Muscle layer of colon (tissue), 2 donors: ENCODE results near the gene VSTM4.

Experiments used
- H3K27ac ChIP-seq: one replicate; pipeline ENCODE4 v1.7.0; 2013; ENCODE audit warnings: low read depth, mild to moderate bottlenecking, low read length, moderate library complexity
- H3K27me3 ChIP-seq, 2 donors: one replicate each; pipeline ENCODE4 v1.7.0; 2013; ENCODE audit warnings: low read length in 2 of 2, mild to moderate bottlenecking in 2 of 2; ENCODE audit not compliant: insufficient read depth in 2 of 2, control insufficient read depth in 1 of 2
- H3K36me3 ChIP-seq: one replicate; pipeline ENCODE4 v1.7.0; 2013; ENCODE audit warnings: mild to moderate bottlenecking, low read length; ENCODE audit not compliant: insufficient read depth
- H3K4me1 ChIP-seq: one replicate; pipeline ENCODE4 v1.7.0; 2013; ENCODE audit warnings: mild to moderate bottlenecking, low read length; ENCODE audit not compliant: insufficient read depth
- H3K4me3 ChIP-seq, 2 donors: one replicate each; pipeline ENCODE4 v1.7.0; 2013; ENCODE audit warnings: low read length in 2 of 2, low read depth in 1 of 2, mild to moderate bottlenecking in 1 of 2, moderate library complexity in 1 of 2
- H3K9ac ChIP-seq: one replicate; pipeline ENCODE4 v1.7.0; 2013; ENCODE audit warnings: low read length
- H3K9me3 ChIP-seq: one replicate; pipeline ENCODE4 v1.7.0; 2013; ENCODE audit warnings: mild to moderate bottlenecking, low read length
- donor health status: abdominal sarcoma.
- donor health status: Adenocarcinoma of cecum.

VSTM4 gene

DNA sequence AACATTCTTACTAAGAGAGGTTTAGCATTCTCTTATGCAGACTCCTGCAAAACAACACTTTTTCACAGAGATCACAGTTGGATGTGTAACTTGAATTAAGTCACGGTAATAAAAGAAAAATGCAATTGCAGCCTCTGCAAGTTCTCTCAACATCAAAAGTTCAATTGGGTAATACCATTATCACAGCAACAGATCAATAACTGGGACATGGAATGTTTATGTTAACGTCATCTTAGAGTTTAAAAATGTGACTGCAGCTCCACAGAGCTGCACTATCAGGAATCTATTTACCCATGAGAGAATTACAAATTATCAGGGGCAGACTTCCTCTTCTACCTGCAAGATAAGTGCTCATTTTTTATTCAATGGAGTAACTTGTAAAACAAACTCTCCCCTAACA, 86.7 kb downstream of the VSTM4 start:
- H3K9me3 ChIP-seq, result no peaks in the 10 kb centered on the region
- peaks cover 11% of the 10 kb centered on the region for H3K4me1 ChIP-seq
- no peak overlapping the region for H3K27ac ChIP-seq
- no peak overlapping the region for H3K9ac ChIP-seq
- H3K4me3 ChIP-seq, result no peak overlapping the region
- no peaks in the 10 kb centered on the region for H3K27me3 ChIP-seq
- no peaks in the 10 kb centered on the region for H3K36me3 ChIP-seq

GRCh38 chr10:49025347-49025983, 89.9 kb downstream of the VSTM4 start:
- no peaks in the 10 kb centered on the region for H3K9me3 ChIP-seq
- H3K9ac ChIP-seq, result no peak overlapping the region
- H3K27ac ChIP-seq, result no peak overlapping the region
- H3K4me3 ChIP-seq, result no peak overlapping the region
- H3K27me3 ChIP-seq, result no peaks in the 10 kb centered on the region
- no peaks in the 10 kb centered on the region for H3K36me3 ChIP-seq
- peaks cover 19% of the 10 kb centered on the region for H3K4me1 ChIP-seq

GRCh38 chr10:49024484-49024883, 90.8 kb downstream of the VSTM4 start:
- Histone ChIP-seq H3K36me3 (no peaks in the 10 kb centered on the region), H3K9ac (peak overlapping the region; percentile 31), H3K27ac (peak overlapping the region; percentile 62), H3K9me3 (no peaks in the 10 kb centered on the region), H3K4me1 (peaks cover 19% of the 10 kb centered on the region), H3K4me3 (no peak overlapping the region), H3K27me3 (no peaks in the 10 kb centered on the region)

DNA sequence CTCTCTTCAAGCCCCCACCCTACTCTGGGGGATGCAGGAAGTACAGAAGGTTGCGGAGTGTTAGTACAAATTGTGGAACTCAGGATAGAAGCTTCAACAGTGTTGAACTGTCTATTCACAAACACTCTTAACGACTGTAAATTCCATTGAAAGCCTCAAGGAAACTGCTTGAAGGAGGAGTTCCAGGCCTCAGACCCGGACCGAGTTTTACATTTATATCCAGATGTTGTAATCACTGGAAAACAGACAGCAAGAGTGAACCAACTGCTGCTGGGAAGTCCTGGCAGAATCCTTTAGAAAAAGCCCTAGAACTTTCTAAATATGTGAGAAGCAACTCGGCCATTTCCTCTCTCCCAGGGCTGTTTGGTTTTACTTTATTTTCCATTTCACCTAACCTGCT, 91.6 kb downstream of the VSTM4 start:
- peaks cover 19% of the 10 kb centered on the region for H3K4me1 ChIP-seq
- H3K36me3 ChIP-seq, result no peaks in the 10 kb centered on the region
- no peaks in the 10 kb centered on the region for H3K27me3 ChIP-seq
- H3K9ac ChIP-seq, result peak overlapping the region; percentile 31
- no peaks in the 10 kb centered on the region for H3K9me3 ChIP-seq
- peak overlapping the region; percentile 62 for H3K27ac ChIP-seq
- H3K4me3 ChIP-seq, result no peak overlapping the region

DNA sequence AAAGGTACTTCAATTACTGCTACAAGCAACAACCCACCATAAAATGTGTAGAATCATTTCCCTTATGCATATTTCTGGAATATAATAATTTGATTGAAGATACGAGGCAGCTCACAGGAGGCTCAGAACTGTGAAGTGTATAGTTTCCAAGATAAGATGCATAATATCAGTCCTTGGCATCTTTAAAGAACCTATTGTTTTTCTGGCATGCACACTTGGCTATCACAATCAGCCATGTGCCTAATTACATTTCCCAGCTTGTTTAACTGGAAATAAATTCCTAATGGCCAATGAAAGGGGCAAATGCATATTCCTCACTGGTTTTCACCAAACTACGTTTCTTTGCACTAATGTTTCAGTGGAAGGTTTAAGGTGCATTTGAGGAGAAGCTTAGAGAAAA, 92.3 kb downstream of the VSTM4 start:
- peaks cover 19% of the 10 kb centered on the region for H3K4me1 ChIP-seq
- H3K9me3 ChIP-seq, result no peaks in the 10 kb centered on the region
- no peak overlapping the region for H3K4me3 ChIP-seq
- no peaks in the 10 kb centered on the region for H3K36me3 ChIP-seq
- H3K27ac ChIP-seq, result no peak overlapping the region
- no peak overlapping the region for H3K9ac ChIP-seq
- no peaks in the 10 kb centered on the region for H3K27me3 ChIP-seq

DNA sequence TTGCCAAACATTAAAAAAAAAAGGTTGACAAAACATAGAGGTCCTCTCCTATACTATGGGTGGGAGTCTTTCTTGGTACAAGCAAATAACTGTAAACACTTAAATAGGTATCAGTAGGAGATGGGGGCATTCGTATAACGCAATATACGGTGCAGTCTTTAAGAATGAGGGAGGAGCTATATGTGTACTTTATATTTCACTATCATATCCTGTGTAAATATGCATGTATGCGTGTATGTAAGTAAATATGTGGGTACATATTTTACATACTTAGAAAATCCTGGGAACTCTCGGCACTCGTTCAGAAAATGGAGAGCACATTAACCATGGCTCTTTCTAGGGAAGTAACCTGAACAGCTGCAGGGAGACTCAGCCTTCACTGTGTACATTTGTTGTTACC, 93.6 kb downstream of the VSTM4 start:
- Histone ChIP-seq H3K4me1 (peaks cover 19% of the 10 kb centered on the region), H3K4me3 (no peak overlapping the region), H3K27me3 (no peaks in the 10 kb centered on the region), H3K27ac (no peak overlapping the region), H3K9ac (no peak overlapping the region), H3K9me3 (no peaks in the 10 kb centered on the region), H3K36me3 (no peaks in the 10 kb centered on the region)

- Histone ChIP-seq H3K4me1 (peaks cover 8% of the 10 kb centered on the region), H3K4me3 (no peak overlapping the region), H3K9ac (no peak overlapping the region), H3K27me3 (no peaks in the 10 kb centered on the region), H3K27ac (no peak overlapping the region), H3K9me3 (no peaks in the 10 kb centered on the region), H3K36me3 (no peaks in the 10 kb centered on the region)
Observed at GRCh38 chr10:49015700-49016099, 99.6 kb downstream of the VSTM4 start.

DNA sequence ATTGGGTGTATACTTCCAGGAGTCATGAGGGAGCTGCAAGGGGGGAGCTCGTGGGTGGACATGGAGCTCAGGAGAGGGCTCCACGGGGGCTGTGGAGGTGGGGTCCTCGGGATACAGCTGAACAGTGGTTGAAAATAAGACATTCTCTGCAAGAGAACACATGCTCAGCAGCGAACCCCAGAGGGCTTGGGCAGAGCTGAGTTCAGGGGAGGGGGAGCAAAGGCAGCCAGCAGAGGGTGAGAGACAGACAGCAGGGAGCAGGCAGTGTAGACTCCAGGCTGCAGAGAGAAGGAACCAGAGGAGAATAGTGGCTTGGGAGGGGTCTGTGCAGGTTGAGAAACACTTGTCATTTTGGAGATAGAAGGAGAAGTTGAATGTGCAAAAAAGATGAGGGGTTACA, 102.7 kb downstream of the VSTM4 start:
- Histone ChIP-seq H3K4me3 (no peak overlapping the region), H3K9me3 (no peaks in the 10 kb centered on the region), H3K9ac (no peak overlapping the region), H3K4me1 (peaks cover 21% of the 10 kb centered on the region), H3K27me3 (no peaks in the 10 kb centered on the region), H3K27ac (no peak overlapping the region), H3K36me3 (no peaks in the 10 kb centered on the region)

GRCh38 chr10:49011756-49012155, 103.6 kb downstream of the VSTM4 start:
- H3K9me3 ChIP-seq, result no peaks in the 10 kb centered on the region
- no peak overlapping the region for H3K9ac ChIP-seq
- H3K36me3 ChIP-seq, result no peaks in the 10 kb centered on the region
- H3K4me1 ChIP-seq, result peaks cover 21% of the 10 kb centered on the region
- no peaks in the 10 kb centered on the region for H3K27me3 ChIP-seq
- H3K27ac ChIP-seq, result no peak overlapping the region
- H3K4me3 ChIP-seq, result no peak overlapping the region

DNA sequence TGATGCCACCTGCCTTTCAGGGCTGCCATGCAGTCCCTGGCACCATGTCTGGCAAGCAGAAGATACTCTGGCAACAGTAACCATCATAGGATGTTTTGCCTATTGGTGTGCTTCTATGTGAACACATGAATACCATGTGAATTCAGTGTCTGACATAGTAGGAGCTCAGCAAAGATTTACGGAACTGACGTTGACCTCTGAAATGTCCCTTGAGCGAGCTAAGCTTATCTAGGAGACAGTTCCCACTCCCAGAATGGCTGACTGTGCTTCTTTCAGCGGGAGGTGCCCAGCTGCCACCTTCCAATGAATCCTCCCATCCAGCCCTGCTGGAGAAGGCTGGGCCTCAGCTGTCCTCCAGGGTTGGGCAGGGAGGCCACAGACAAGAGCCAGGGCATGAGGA, 104.5 kb downstream of the VSTM4 start:
- no peak overlapping the region for H3K27ac ChIP-seq
- H3K9ac ChIP-seq, result no peak overlapping the region
- no peak overlapping the region for H3K4me3 ChIP-seq
- peaks cover 21% of the 10 kb centered on the region for H3K4me1 ChIP-seq
- no peaks in the 10 kb centered on the region for H3K27me3 ChIP-seq
- no peaks in the 10 kb centered on the region for H3K36me3 ChIP-seq
- no peaks in the 10 kb centered on the region for H3K9me3 ChIP-seq

DNA sequence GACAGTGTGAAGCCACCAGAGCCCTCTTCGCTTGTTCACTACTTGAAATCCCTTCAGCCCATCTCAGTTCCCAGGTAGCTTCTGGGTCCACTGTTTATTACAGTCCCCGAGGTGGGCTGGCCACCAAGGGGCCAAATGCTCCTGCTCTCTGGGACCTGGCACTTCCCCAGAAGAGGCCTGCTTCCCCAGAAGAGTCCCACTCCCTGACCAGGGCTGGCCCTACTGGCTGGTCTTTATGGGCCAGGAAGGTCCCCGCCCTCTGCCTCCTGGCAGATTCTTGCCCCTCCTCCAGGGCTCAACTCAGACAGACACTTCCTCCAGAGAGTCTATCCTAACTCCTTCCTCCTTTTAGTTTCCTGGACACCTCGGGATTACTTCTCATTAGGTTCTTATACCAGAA, 105.0 kb downstream of the VSTM4 start:
- H3K9me3 ChIP-seq, result no peaks in the 10 kb centered on the region
- no peak overlapping the region for H3K9ac ChIP-seq
- no peak overlapping the region for H3K4me3 ChIP-seq
- H3K36me3 ChIP-seq, result no peaks in the 10 kb centered on the region
- peaks cover 21% of the 10 kb centered on the region for H3K4me1 ChIP-seq
- no peaks in the 10 kb centered on the region for H3K27me3 ChIP-seq
- no peak overlapping the region for H3K27ac ChIP-seq

GRCh38 chr10:49009199-49009979, 105.9 kb downstream of the VSTM4 start:
- H3K36me3 ChIP-seq, result no peaks in the 10 kb centered on the region
- H3K9me3 ChIP-seq, result no peaks in the 10 kb centered on the region
- peaks cover 21% of the 10 kb centered on the region for H3K4me1 ChIP-seq
- no peak overlapping the region for H3K27ac ChIP-seq
- no peak overlapping the region for H3K9ac ChIP-seq
- no peak overlapping the region for H3K4me3 ChIP-seq
- H3K27me3 ChIP-seq, result no peaks in the 10 kb centered on the region
